Smooth muscle cell of the pulmonary artery (primary cell): ENCODE measurements around the gene PIGW. TPM values are rescaled to one million over a fixed set of nuclear protein-coding genes. Genes with fewer than 3 reads are reported as not detected.

ENCODE experiments used
- total RNA-seq: library from RNA; depleted of rRNA; stranded (reverse); fragments of >200 nt; gene quantifications from 2 replicates; pipeline ENCODE4 v1.2.3, GENCODE V29; 2014

Gene PIGW
- 4.9 and 6.1 TPM in 2 replicates for total RNA-seq

GRCh38 chr17:36534840-36535668, at the start of gene PIGW, which contains the start of gene MYO19:
Gene PIGW (plus strand): TSS chr17:36534987. CDS start chr17:36537102, 2,115 bp downstream.
Gene MYO19 (minus strand): TSS chr17:36534868. CDS start chr17:36532538, 2,330 bp downstream.

GRCh38 chr17:36486204-36487194, 48.3 kb upstream of the PIGW start, which contains the start of gene ZNHIT3:
Gene ZNHIT3 (plus strand): TSS chr17:36486681. CDS start chr17:36486700, 19 bp downstream.

GRCh38 chr17:36544307-36545076, 9.7 kb downstream of the PIGW start, which contains the start of gene GGNBP2:
Gene GGNBP2 (plus strand): TSS chr17:36544919. CDS start chr17:36545725, 806 bp downstream.

Other genes starting within 250 kb of the PIGW start
- gene TBC1D3G, start 211.1 kb upstream of the PIGW start, total RNA-seq: 0.07 TPM in 1 of 2 replicates, not detected in the other
- not detected in 2 replicates for gene TBC1D3H, start 146.6 kb upstream of the PIGW start, total RNA-seq
- 14.1 and 16.7 TPM in 2 replicates for gene ZNHIT3, start 48.3 kb upstream of the PIGW start, total RNA-seq
- 35.9 and 56.1 TPM in 2 replicates for gene MYO19, start 119 bp upstream of the PIGW start, total RNA-seq
- gene GGNBP2, start 9.9 kb downstream of the PIGW start, total RNA-seq: 59.7 and 63.4 TPM in 2 replicates
- 4.6 and 4.9 TPM in 2 replicates for gene DHRS11, start 56.9 kb downstream of the PIGW start, total RNA-seq
- 3.8 and 8.3 TPM in 2 replicates for gene MRM1, start 66.6 kb downstream of the PIGW start, total RNA-seq